GM12878 (cell line): Measurements from ENCODE around the gene CCR2. TPM values are rescaled to one million over a fixed set of nuclear protein-coding genes. Genes with fewer than 3 reads are reported as not detected.

Experiments
- ATAC-seq: fragments of 200-7000 bp; cut with Tn5 transposase; 3 replicates; pipeline ENCODE4 v1.9.1; 2020; ENCODE audit warnings: mild to moderate bottlenecking, moderate library complexity
- BruUV-seq: library from RNA; stranded (reverse); fragments of 400-500 nt; replicated peaks from 2 replicates; lab custom pipeline; 2021; lab: Mats Ljungman, UMichigan
- CTCF ChIA-PET: fragments of 300-600 bp; sonication (Branson Sonifier 250); formaldehyde crosslinking; extraction: SDS; loops from one replicate; lab custom pipeline; 2021; ENCODE audit warnings: inconsistent platforms; lab: Yijun Ruan, JAX
- POLR2A ChIA-PET: fragments of 350-600 bp; formaldehyde crosslinking; extraction: SDS; loops from one replicate; lab custom pipeline; 2021; ENCODE audit warnings: inconsistent platforms; lab: Charles Lee
- RAD21 ChIA-PET: fragments of 300-600 bp; sonication (Branson Sonifier 250); formaldehyde crosslinking; loops from one replicate; lab custom pipeline; 2023; ENCODE audit warnings: antibody characterized with exemption; ENCODE audit not compliant: unreplicated experiment; lab: Charles Lee
- SMC1A ChIA-PET: fragments of 300-600 bp; sonication (Branson Sonifier 250); formaldehyde crosslinking; loops from one replicate; lab custom pipeline; 2023; ENCODE audit not compliant: unreplicated experiment, uncharacterized antibody; lab: Charles Lee
- DNase-seq: peaks from one replicate; pipeline ENCODE4 v3.0.0-alpha.2; 2011; ENCODE audit warnings: low read depth, low spot score
- FAIRE-seq: peaks from 3 replicates; lab custom pipeline; 2011; peaks lifted over from hg19 to GRCh38; lab: Jason Lieb, UNC
- H2AFZ ChIP-seq: 2 replicates; pipeline ENCODE4 v1.6.0; 2011; ENCODE audit warnings: low read depth, low read length, control low read depth; ENCODE audit not compliant: control insufficient read depth
- H3K27ac ChIP-seq: 2 replicates; pipeline ENCODE4 v1.5.1; 2011; ENCODE audit warnings: control low read depth; ENCODE audit not compliant: control insufficient read depth, insufficient read depth
- H3K27me3 ChIP-seq, 2 experiments: replicated peaks in 1 of 2; 2 replicates each; pipeline versions ENCODE4 v1.6.0 to v1.6.1; 2011; ENCODE audit warnings: low read length in 1 of 2; ENCODE audit not compliant: control insufficient read depth in 2 of 2, insufficient read depth in 2 of 2
- H3K36me3 ChIP-seq, 2 experiments: 2 replicates each; pipeline ENCODE4 v1.5.1; 2011; ENCODE audit warnings: low read length in 1 of 2; ENCODE audit not compliant: control insufficient read depth in 2 of 2, insufficient read depth in 2 of 2
- H3K4me1 ChIP-seq: 2 replicates; pipeline ENCODE4 v1.6.1; 2011; ENCODE audit warnings: mild to moderate bottlenecking, low read length, moderate library complexity, mixed read lengths; ENCODE audit not compliant: control insufficient read depth, insufficient read depth
- H3K4me2 ChIP-seq: 2 replicates; pipeline ENCODE4 v1.6.0; 2011; ENCODE audit warnings: control low read depth; ENCODE audit not compliant: control insufficient read depth, insufficient read depth
- H3K4me3 ChIP-seq: fragments of 200-600 bp; sonication (generic); 2 replicates; pipeline ENCODE4 v1.5.1; 2016
- H3K79me2 ChIP-seq: 2 replicates; pipeline ENCODE4 v1.6.0; 2011; ENCODE audit warnings: low read length; ENCODE audit not compliant: control insufficient read depth, insufficient read depth
- H3K9ac ChIP-seq: 2 replicates; pipeline ENCODE4 v1.8.0; 2011; ENCODE audit warnings: low read length, control low read depth, mixed read lengths; ENCODE audit not compliant: control insufficient read depth, insufficient read depth
- H3K9me3 ChIP-seq: replicated peaks from 3 replicates; pipeline ENCODE4 v1.5.1; 2011; ENCODE audit warnings: mild to moderate bottlenecking, low read length; ENCODE audit not compliant: control insufficient read depth, insufficient read depth
- H4K20me1 ChIP-seq: 2 replicates; pipeline ENCODE4 v1.6.0; 2011; ENCODE audit not compliant: control insufficient read depth, insufficient read depth
- CEBPB ChIP-seq, 2 experiments: fragments of 150-350 bp in 1 of 2; IDR thresholded peaks; 2 replicates each; pipeline ENCODE4 v1.6.1; 2012 to 2014; ENCODE audit warnings: low read depth in 2 of 2, low read length in 2 of 2, borderline replicate concordance in 1 of 2, inconsistent platforms in 1 of 2
- LARP7 ChIP-seq: fragments of 450-650 bp; IDR thresholded peaks from 2 replicates; pipeline ENCODE4 v1.6.1; 2017; ENCODE audit warnings: mild to moderate bottlenecking
- MEF2B ChIP-seq: fragments of 450-650 bp; IDR thresholded peaks from 2 replicates; pipeline ENCODE4 v1.6.1; 2018; ENCODE audit warnings: mild to moderate bottlenecking, moderate library complexity; ENCODE audit not compliant: partially characterized antibody, poor library complexity, severe bottlenecking
- MTA3 ChIP-seq: IDR thresholded peaks from 2 replicates; pipeline ENCODE4 v1.6.1; 2012; ENCODE audit warnings: low read length, inconsistent platforms, borderline replicate concordance
- NFIC ChIP-seq: IDR thresholded peaks from 2 replicates; pipeline ENCODE4 v1.6.1; 2012; ENCODE audit warnings: low read depth, mild to moderate bottlenecking, inconsistent platforms, low read length, moderate library complexity
- ZBED1 ChIP-seq: IDR thresholded peaks from 2 replicates; pipeline ENCODE4 v1.6.1; 2016; ENCODE audit warnings: borderline replicate concordance
- ZNF217 ChIP-seq: fragments of 450-650 bp; IDR thresholded peaks from 2 replicates; pipeline ENCODE4 v1.6.1; 2017; ENCODE audit warnings: antibody characterized with exemption, mild to moderate bottlenecking
- ZNF274 ChIP-seq: IDR thresholded peaks from one replicate; pipeline ENCODE4 v1.8.0; 2011; ENCODE audit not compliant: insufficient read length, insufficient read depth
- ZZZ3 ChIP-seq: IDR thresholded peaks from 2 replicates; pipeline ENCODE4 v1.6.1; 2011; ENCODE audit warnings: low read depth; ENCODE audit not compliant: control insufficient read depth, insufficient read length
- WGBS: methylation state at CpG from one replicate; pipeline ENCODE4 v1.1.6; 2016; ENCODE audit warnings: low lambda C conversion rate; ENCODE audit not compliant: insufficient replicate concordance, insufficient coverage; ENCODE audit errors: missing lambda C conversion rate; 5-methylcytosine and 5-hydroxymethylcytosine counted together
- in situ Hi-C: fragments of 300-500 bp; cut with MboI; formaldehyde crosslinking; loops from 9 replicates; pipeline ENCODE4 v1.14.3; 2018; ENCODE audit warnings: mixed read lengths
- intact Hi-C: fragments of 100-400 bp; cut with micrococcal nuclease; formaldehyde crosslinking; loops from one replicate; pipeline ENCODE4 v1.14.2; 2022; ENCODE audit not compliant: unreplicated experiment
- polyA plus RNA-seq, 11 experiments: library from polyadenylated mRNA; depleted of rRNA in 4 of 11; unstranded in 6 of 11; stranded (reverse) in 5 of 11; fragments of >200 nt; fragmentation: Nextera tagmentation in 4 of 11; fragmentation: Illumina TruSeq in 1 of 11; extraction: Ambion mirVana in 4 of 11; extraction: Trizol in 1 of 11; gene quantifications; 1 replicate in 1 of 11; 2 replicates in 10 of 11; pipeline versions ENCODE4 v1.2.1 to v1.2.3, GENCODE V29; 2011 to 2016; ENCODE audit warnings: inconsistent platforms in 2 of 11, missing spikeins in 2 of 11, low read depth in 1 of 11
- total RNA-seq, 4 experiments: library from RNA; depleted of rRNA in 3 of 4; stranded (reverse); fragments of >200 nt in 3 of 4; fragmentation: Illumina TruSeq in 1 of 4; extraction: Trizol in 1 of 4; gene quantifications; 2 replicates each; pipeline versions ENCODE4 v1.2.1 to v1.2.3, GENCODE V29; 2013 to 2021
- TF ChIP-seq, protein P1 (sequence below): fragments of 450-650 bp; formaldehyde crosslinking; IDR thresholded peaks from 2 replicates; pipeline ENCODE4 v1.4.0; 2022; ENCODE audit warnings: mild to moderate bottlenecking, moderate library complexity
- TF ChIP-seq, protein P2 (sequence below): fragments of 450-650 bp; formaldehyde crosslinking; IDR thresholded peaks from 2 replicates; pipeline ENCODE4 v1.4.0; 2020; ENCODE audit warnings: mild to moderate bottlenecking, moderate library complexity
- TF ChIP-seq, protein P3 (sequence below): fragments of 450-650 bp; IDR thresholded peaks from 2 replicates; pipeline ENCODE4 v1.6.1; 2017; ENCODE audit warnings: mild to moderate bottlenecking, low read depth, inconsistent platforms; ENCODE audit not compliant: poor library complexity, severe bottlenecking

Gene CCR2
- total and polyA plus RNA-seq, 10 of the 15 experiments (the other 5 are each of a cell fraction or from before 2014, with no cell fraction given) = 1.9 to 4.7 (median 3.5) TPM; not detected in 1

DNA sequence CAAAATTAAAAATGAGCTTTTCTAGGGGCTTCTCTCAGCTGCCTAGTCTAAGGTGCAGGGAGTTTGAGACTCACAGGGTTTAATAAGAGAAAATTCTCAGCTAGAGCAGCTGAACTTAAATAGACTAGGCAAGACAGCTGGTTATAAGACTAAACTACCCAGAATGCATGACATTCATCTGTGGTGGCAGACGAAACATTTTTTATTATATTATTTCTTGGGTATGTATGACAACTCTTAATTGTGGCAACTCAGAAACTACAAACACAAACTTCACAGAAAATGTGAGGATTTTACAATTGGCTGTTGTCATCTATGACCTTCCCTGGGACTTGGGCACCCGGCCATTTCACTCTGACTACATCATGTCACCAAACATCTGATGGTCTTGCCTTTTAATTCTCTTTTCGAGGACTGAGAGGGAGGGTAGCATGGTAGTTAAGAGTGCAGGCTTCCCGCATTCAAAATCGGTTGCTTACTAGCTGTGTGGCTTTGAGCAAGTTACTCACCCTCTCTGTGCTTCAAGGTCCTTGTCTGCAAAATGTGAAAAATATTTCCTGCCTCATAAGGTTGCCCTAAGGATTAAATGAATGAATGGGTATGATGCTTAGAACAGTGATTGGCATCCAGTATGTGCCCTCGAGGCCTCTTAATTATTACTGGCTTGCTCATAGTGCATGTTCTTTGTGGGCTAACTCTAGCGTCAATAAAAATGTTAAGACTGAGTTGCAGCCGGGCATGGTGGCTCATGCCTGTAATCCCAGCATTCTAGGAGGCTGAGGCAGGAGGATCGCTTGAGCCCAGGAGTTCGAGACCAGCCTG lies 17.8 kb downstream of the CCR2 start:
- H3K9me3 ChIP-seq = no peaks in the 10 kb centered on the region
- ChIA-PET SMC1A (interaction anchor here (0.6 to 15.8 kb wide), 32 partner anchors 10 to 546 kb away, joined by 3 to 581 read pairs (median 8); partner anchors contain the start of genes CCR1 and CCR2), POLR2A (interaction anchor here (0.6 to 5.9 kb wide), 7 partner anchors 22 to 510 kb away, joined by 3 to 22 read pairs (median 4); partner anchors contain the start of gene CCR1), CTCF (interaction anchor here (0.6 to 21.1 kb wide), 29 partner anchors 8 to 435 kb away, joined by 3 to 714 read pairs (median 5); partner anchors contain the start of gene CCR1), RAD21 (interaction anchor here (0.9 to 13.5 kb wide), 20 partner anchors 8 to 433 kb away, joined by 3 to 421 read pairs (median 9); partner anchors contain the start of genes CCR1 and CCR2)
- no peak overlapping the region for H3K4me3 ChIP-seq
- H3K27ac ChIP-seq = no peak overlapping the region
- BruUV-seq = no TSS peak
- WGBS = 59% methylated on average over 10 of the region's 10 CpGs
- intact Hi-C loops (loop anchor here (1.0 to 10.0 kb wide), 4 partner anchors 95 to 283 kb away; no protein-coding TSS in a partner anchor), in situ Hi-C loops (loop anchor here (5.0 to 10.0 kb wide), 4 partner anchors 159 to 607 kb away; no protein-coding TSS in a partner anchor)
- DNase-seq (no peak), ATAC-seq (no peak), FAIRE-seq (peak; percentile 59)
- no peak overlapping the region for H3K4me2 ChIP-seq
- H3K27me3 ChIP-seq = peaks cover 0 to 3% of the 10 kb centered on the region in 2 experiments; a peak in 2 of 4 replicates
- H3K36me3 ChIP-seq = no peaks in the 10 kb centered on the region
- peaks cover 14% of the 10 kb centered on the region for H3K4me1 ChIP-seq
- H3K79me2 ChIP-seq = no peaks in the 10 kb centered on the region
- no peak overlapping the region for H2AFZ ChIP-seq
- H3K9ac ChIP-seq = no peak overlapping the region
- no peaks in the 10 kb centered on the region for H4K20me1 ChIP-seq
- TF ChIP-seq ZZZ3 = no peak
- TF ChIP-seq, protein P1, sequence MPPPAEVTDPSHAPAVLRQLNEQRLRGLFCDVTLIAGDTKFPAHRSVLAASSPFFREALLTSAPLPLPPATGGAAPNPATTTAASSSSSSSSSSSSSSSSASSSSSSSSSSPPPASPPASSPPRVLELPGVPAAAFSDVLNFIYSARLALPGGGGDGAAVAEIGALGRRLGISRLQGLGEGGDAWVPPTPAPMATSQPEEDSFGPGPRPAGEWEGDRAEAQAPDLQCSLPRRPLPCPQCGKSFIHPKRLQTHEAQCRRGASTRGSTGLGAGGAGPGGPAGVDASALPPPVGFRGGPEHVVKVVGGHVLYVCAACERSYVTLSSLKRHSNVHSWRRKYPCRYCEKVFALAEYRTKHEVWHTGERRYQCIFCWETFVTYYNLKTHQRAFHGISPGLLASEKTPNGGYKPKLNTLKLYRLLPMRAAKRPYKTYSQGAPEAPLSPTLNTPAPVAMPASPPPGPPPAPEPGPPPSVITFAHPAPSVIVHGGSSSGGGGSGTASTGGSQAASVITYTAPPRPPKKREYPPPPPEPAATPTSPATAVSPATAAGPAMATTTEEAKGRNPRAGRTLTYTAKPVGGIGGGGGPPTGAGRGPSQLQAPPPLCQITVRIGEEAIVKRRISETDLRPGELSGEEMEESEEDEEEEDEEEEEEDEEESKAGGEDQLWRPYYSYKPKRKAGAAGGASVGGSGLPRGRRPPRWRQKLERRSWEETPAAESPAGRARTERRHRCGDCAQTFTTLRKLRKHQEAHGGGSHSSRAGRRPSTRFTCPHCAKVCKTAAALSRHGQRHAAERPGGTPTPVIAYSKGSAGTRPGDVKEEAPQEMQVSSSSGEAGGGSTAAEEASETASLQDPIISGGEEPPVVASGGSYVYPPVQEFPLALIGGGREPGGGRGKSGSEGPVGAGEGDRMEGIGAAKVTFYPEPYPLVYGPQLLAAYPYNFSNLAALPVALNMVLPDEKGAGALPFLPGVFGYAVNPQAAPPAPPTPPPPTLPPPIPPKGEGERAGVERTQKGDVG (CRISPR knock-in tag) = no peak
- no peak for TF ChIP-seq CEBPB (IDR thresholded peaks at IDR 0.05; ENCODE audit: borderline replicate concordance in 1 of 2, low read depth in 2 of 2, low read length in 2 of 2)
- TF ChIP-seq ZBED1 = no peak
- no peak for TF ChIP-seq LARP7
- TF ChIP-seq, protein P2, sequence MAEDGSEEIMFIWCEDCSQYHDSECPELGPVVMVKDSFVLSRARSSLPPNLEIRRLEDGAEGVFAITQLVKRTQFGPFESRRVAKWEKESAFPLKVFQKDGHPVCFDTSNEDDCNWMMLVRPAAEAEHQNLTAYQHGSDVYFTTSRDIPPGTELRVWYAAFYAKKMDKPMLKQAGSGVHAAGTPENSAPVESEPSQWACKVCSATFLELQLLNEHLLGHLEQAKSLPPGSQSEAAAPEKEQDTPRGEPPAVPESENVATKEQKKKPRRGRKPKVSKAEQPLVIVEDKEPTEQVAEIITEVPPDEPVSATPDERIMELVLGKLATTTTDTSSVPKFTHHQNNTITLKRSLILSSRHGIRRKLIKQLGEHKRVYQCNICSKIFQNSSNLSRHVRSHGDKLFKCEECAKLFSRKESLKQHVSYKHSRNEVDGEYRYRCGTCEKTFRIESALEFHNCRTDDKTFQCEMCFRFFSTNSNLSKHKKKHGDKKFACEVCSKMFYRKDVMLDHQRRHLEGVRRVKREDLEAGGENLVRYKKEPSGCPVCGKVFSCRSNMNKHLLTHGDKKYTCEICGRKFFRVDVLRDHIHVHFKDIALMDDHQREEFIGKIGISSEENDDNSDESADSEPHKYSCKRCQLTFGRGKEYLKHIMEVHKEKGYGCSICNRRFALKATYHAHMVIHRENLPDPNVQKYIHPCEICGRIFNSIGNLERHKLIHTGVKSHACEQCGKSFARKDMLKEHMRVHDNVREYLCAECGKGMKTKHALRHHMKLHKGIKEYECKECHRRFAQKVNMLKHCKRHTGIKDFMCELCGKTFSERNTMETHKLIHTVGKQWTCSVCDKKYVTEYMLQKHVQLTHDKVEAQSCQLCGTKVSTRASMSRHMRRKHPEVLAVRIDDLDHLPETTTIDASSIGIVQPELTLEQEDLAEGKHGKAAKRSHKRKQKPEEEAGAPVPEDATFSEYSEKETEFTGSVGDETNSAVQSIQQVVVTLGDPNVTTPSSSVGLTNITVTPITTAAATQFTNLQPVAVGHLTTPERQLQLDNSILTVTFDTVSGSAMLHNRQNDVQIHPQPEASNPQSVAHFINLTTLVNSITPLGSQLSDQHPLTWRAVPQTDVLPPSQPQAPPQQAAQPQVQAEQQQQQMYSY = no peak
- no peak for TF ChIP-seq ZNF274
- TF ChIP-seq NFIC = no peak
- no peak for TF ChIP-seq ZNF217
- TF ChIP-seq, protein P3, sequence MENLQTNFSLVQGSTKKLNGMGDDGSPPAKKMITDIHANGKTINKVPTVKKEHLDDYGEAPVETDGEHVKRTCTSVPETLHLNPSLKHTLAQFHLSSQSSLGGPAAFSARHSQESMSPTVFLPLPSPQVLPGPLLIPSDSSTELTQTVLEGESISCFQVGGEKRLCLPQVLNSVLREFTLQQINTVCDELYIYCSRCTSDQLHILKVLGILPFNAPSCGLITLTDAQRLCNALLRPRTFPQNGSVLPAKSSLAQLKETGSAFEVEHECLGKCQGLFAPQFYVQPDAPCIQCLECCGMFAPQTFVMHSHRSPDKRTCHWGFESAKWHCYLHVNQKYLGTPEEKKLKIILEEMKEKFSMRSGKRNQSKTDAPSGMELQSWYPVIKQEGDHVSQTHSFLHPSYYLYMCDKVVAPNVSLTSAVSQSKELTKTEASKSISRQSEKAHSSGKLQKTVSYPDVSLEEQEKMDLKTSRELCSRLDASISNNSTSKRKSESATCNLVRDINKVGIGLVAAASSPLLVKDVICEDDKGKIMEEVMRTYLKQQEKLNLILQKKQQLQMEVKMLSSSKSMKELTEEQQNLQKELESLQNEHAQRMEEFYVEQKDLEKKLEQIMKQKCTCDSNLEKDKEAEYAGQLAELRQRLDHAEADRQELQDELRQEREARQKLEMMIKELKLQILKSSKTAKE = no peak
- no peak for TF ChIP-seq MEF2B
- no peak for TF ChIP-seq MTA3
